ELF-1 (cell line): ENCODE results near the gene AVEN.
A peak's percentile ranks its signal among the peaks of the same experiment; 100 is the strongest.
"Not testable (repeated sequence)": the region's sequence is repeated elsewhere in the genome, so short reads cannot be mapped to it uniquely, and the experiment has no call there.

ENCODE experiments used
- DNase-seq: peaks from one replicate; pipeline ENCODE4 v3.0.0-alpha.2; 2016; ENCODE audit warnings: low read depth, low spot score

The AVEN gene

GRCh38 chr15:34038871-34039789 is at the start of gene AVEN:
TSS of gene AVEN (minus strand) at chr15:34039204. CDS start at chr15:34039046, 158 bp downstream.
- no peak for DNase-seq

GRCh38 chr15:34085746-34086145 is 46.7 kb upstream of the AVEN start:
- DNase-seq, result no peak

GRCh38 chr15:34084086-34084485 is 45.1 kb upstream of the AVEN start:
- DNase-seq, result no peak

- no peak for DNase-seq
Measured at GRCh38 chr15:34079904-34080303, 40.9 kb upstream of the AVEN start.

GRCh38 chr15:34078900-34079299 is 39.9 kb upstream of the AVEN start:
- DNase-seq, result no peak

- DNase-seq, result no peak
Measured at GRCh38 chr15:34076785-34077184, 37.8 kb upstream of the AVEN start.

- DNase-seq, result no peak
Measured at GRCh38 chr15:34070003-34070402, 31.0 kb upstream of the AVEN start.

- no peak for DNase-seq
Measured at GRCh38 chr15:34065941-34066340, 26.9 kb upstream of the AVEN start.

- no peak for DNase-seq
Measured at GRCh38 chr15:34065261-34065660, 26.3 kb upstream of the AVEN start.

- no peak for DNase-seq
Measured at GRCh38 chr15:34064438-34064837, 25.4 kb upstream of the AVEN start.

- DNase-seq, result no peak
Measured at GRCh38 chr15:34059946-34060345, 20.9 kb upstream of the AVEN start.

- DNase-seq, result peak; percentile 33
Measured at GRCh38 chr15:34059476-34059875, 20.5 kb upstream of the AVEN start.

GRCh38 chr15:34056911-34057310 is 17.9 kb upstream of the AVEN start:
- no peak for DNase-seq

GRCh38 chr15:34055868-34056595 is 17.0 kb upstream of the AVEN start:
- DNase-seq, result no peak

- DNase-seq, result no peak
Measured at GRCh38 chr15:34054081-34054707, 15.2 kb upstream of the AVEN start.

GRCh38 chr15:34050385-34050784 is 11.4 kb upstream of the AVEN start:
- not testable (repeated sequence) for DNase-seq

- DNase-seq, result no peak
Measured at GRCh38 chr15:34049112-34049511, 10.1 kb upstream of the AVEN start.

- DNase-seq, result peak; percentile 10
Measured at GRCh38 chr15:34047893-34048775, 9.1 kb upstream of the AVEN start.

GRCh38 chr15:34046471-34047145 is 7.6 kb upstream of the AVEN start:
- DNase-seq, result no peak

- no peak for DNase-seq
Measured at GRCh38 chr15:34043813-34044212, 4.8 kb upstream of the AVEN start.

- DNase-seq, result no peak
Measured at GRCh38 chr15:34043391-34043790, 4.4 kb upstream of the AVEN start.
